GM12878 (cell line): Measurements from ENCODE around the gene PKD1L1. TPM values are rescaled to one million over a fixed set of nuclear protein-coding genes. Genes with fewer than 3 reads are reported as not detected.

Experiments used
- ATAC-seq: fragments of 200-7000 bp; cut with Tn5 transposase; 3 replicates; pipeline ENCODE4 v1.9.1; 2020; ENCODE audit warnings: mild to moderate bottlenecking, moderate library complexity
- BruUV-seq: library from RNA; stranded (reverse); fragments of 400-500 nt; replicated peaks from 2 replicates; lab custom pipeline; 2021; lab: Mats Ljungman, UMichigan
- CTCF ChIA-PET: fragments of 300-600 bp; sonication (Branson Sonifier 250); formaldehyde crosslinking; extraction: SDS; loops from one replicate; lab custom pipeline; 2021; ENCODE audit warnings: inconsistent platforms; lab: Yijun Ruan, JAX
- POLR2A ChIA-PET: fragments of 350-600 bp; formaldehyde crosslinking; extraction: SDS; loops from one replicate; lab custom pipeline; 2021; ENCODE audit warnings: inconsistent platforms; lab: Charles Lee
- RAD21 ChIA-PET: fragments of 300-600 bp; sonication (Branson Sonifier 250); formaldehyde crosslinking; loops from one replicate; lab custom pipeline; 2023; ENCODE audit warnings: antibody characterized with exemption; ENCODE audit not compliant: unreplicated experiment; lab: Charles Lee
- SMC1A ChIA-PET: fragments of 300-600 bp; sonication (Branson Sonifier 250); formaldehyde crosslinking; loops from one replicate; lab custom pipeline; 2023; ENCODE audit not compliant: unreplicated experiment, uncharacterized antibody; lab: Charles Lee
- DNase-seq: peaks from one replicate; pipeline ENCODE4 v3.0.0-alpha.2; 2011; ENCODE audit warnings: low read depth, low spot score
- FAIRE-seq: peaks from 3 replicates; lab custom pipeline; 2011; peaks lifted over from hg19 to GRCh38; lab: Jason Lieb, UNC
- H2AFZ ChIP-seq: 2 replicates; pipeline ENCODE4 v1.6.0; 2011; ENCODE audit warnings: low read depth, low read length, control low read depth; ENCODE audit not compliant: control insufficient read depth
- H3K27ac ChIP-seq: 2 replicates; pipeline ENCODE4 v1.5.1; 2011; ENCODE audit warnings: control low read depth; ENCODE audit not compliant: control insufficient read depth, insufficient read depth
- H3K27me3 ChIP-seq, 2 experiments: replicated peaks in 1 of 2; 2 replicates each; pipeline versions ENCODE4 v1.6.0 to v1.6.1; 2011; ENCODE audit warnings: low read length in 1 of 2; ENCODE audit not compliant: control insufficient read depth in 2 of 2, insufficient read depth in 2 of 2
- H3K36me3 ChIP-seq, 2 experiments: 2 replicates each; pipeline ENCODE4 v1.5.1; 2011; ENCODE audit warnings: low read length in 1 of 2; ENCODE audit not compliant: control insufficient read depth in 2 of 2, insufficient read depth in 2 of 2
- H3K4me1 ChIP-seq: 2 replicates; pipeline ENCODE4 v1.6.1; 2011; ENCODE audit warnings: mild to moderate bottlenecking, low read length, moderate library complexity, mixed read lengths; ENCODE audit not compliant: control insufficient read depth, insufficient read depth
- H3K4me2 ChIP-seq: 2 replicates; pipeline ENCODE4 v1.6.0; 2011; ENCODE audit warnings: control low read depth; ENCODE audit not compliant: control insufficient read depth, insufficient read depth
- H3K4me3 ChIP-seq: fragments of 200-600 bp; sonication (generic); 2 replicates; pipeline ENCODE4 v1.5.1; 2016
- H3K79me2 ChIP-seq: 2 replicates; pipeline ENCODE4 v1.6.0; 2011; ENCODE audit warnings: low read length; ENCODE audit not compliant: control insufficient read depth, insufficient read depth
- H3K9ac ChIP-seq: 2 replicates; pipeline ENCODE4 v1.8.0; 2011; ENCODE audit warnings: low read length, control low read depth, mixed read lengths; ENCODE audit not compliant: control insufficient read depth, insufficient read depth
- H3K9me3 ChIP-seq: replicated peaks from 3 replicates; pipeline ENCODE4 v1.5.1; 2011; ENCODE audit warnings: mild to moderate bottlenecking, low read length; ENCODE audit not compliant: control insufficient read depth, insufficient read depth
- H4K20me1 ChIP-seq: 2 replicates; pipeline ENCODE4 v1.6.0; 2011; ENCODE audit not compliant: control insufficient read depth, insufficient read depth
- CREB1 ChIP-seq: IDR thresholded peaks from 2 replicates; pipeline ENCODE4 v1.6.1; 2012; ENCODE audit warnings: low read depth, mild to moderate bottlenecking, inconsistent platforms
- EZH2 ChIP-seq: IDR thresholded peaks from 2 replicates; pipeline ENCODE4 v1.6.1; 2012; ENCODE audit warnings: low read depth, mild to moderate bottlenecking, control low read depth, inconsistent platforms, low read length, borderline replicate concordance; ENCODE audit not compliant: control insufficient read depth
- KDM1A ChIP-seq: fragments of 200-600 bp; sonication (generic); IDR thresholded peaks from 2 replicates; pipeline ENCODE4 v1.6.1; 2016; ENCODE audit warnings: borderline replicate concordance
- RAD21 ChIP-seq: IDR thresholded peaks from 2 replicates; pipeline ENCODE4 v1.6.1; 2011; ENCODE audit warnings: mild to moderate bottlenecking, low read depth, low read length, moderate library complexity; ENCODE audit not compliant: insufficient read depth
- SMC3 ChIP-seq: IDR thresholded peaks from 2 replicates; pipeline ENCODE4 v1.6.1; 2011; ENCODE audit warnings: low read length, improper control_type of control experiment, borderline replicate concordance
- WGBS: methylation state at CpG from one replicate; pipeline ENCODE4 v1.1.6; 2016; ENCODE audit warnings: low lambda C conversion rate; ENCODE audit not compliant: insufficient replicate concordance, insufficient coverage; ENCODE audit errors: missing lambda C conversion rate; 5-methylcytosine and 5-hydroxymethylcytosine counted together
- in situ Hi-C: fragments of 300-500 bp; cut with MboI; formaldehyde crosslinking; loops from 9 replicates; pipeline ENCODE4 v1.14.3; 2018; ENCODE audit warnings: mixed read lengths
- intact Hi-C: fragments of 100-400 bp; cut with micrococcal nuclease; formaldehyde crosslinking; loops from one replicate; pipeline ENCODE4 v1.14.2; 2022; ENCODE audit not compliant: unreplicated experiment
- polyA plus RNA-seq, 11 experiments: library from polyadenylated mRNA; depleted of rRNA in 4 of 11; unstranded in 6 of 11; stranded (reverse) in 5 of 11; fragments of >200 nt; fragmentation: Nextera tagmentation in 4 of 11; fragmentation: Illumina TruSeq in 1 of 11; extraction: Ambion mirVana in 4 of 11; extraction: Trizol in 1 of 11; gene quantifications; 1 replicate in 1 of 11; 2 replicates in 10 of 11; pipeline versions ENCODE4 v1.2.1 to v1.2.3, GENCODE V29; 2011 to 2016; ENCODE audit warnings: inconsistent platforms in 2 of 11, missing spikeins in 2 of 11, low read depth in 1 of 11
- total RNA-seq, 4 experiments: library from RNA; depleted of rRNA in 3 of 4; stranded (reverse); fragments of >200 nt in 3 of 4; fragmentation: Illumina TruSeq in 1 of 4; extraction: Trizol in 1 of 4; gene quantifications; 2 replicates each; pipeline versions ENCODE4 v1.2.1 to v1.2.3, GENCODE V29; 2013 to 2021
- TF ChIP-seq, protein P1 (sequence below), 3 experiments: IDR thresholded peaks in 2 of 3; conservative IDR thresholded peaks in 1 of 3; 2 replicates each; pipeline ENCODE4 v1.5.1; 2011; ENCODE audit warnings: low read depth in 3 of 3, low read length in 3 of 3, mild to moderate bottlenecking in 3 of 3, control low read depth in 2 of 3, moderate library complexity in 2 of 3, inconsistent platforms in 1 of 3, mixed read lengths in 1 of 3; ENCODE audit not compliant: control insufficient read depth in 2 of 3, insufficient read depth in 1 of 3; ENCODE audit errors: extremely low read depth in 1 of 3

Gene PKD1L1
- total and polyA plus RNA-seq, 10 of the 15 experiments (the other 5 are each of a cell fraction or from before 2014, with no cell fraction given): under 0.01 to 0.05 (median 0.02) TPM; not detected in 3

DNA sequence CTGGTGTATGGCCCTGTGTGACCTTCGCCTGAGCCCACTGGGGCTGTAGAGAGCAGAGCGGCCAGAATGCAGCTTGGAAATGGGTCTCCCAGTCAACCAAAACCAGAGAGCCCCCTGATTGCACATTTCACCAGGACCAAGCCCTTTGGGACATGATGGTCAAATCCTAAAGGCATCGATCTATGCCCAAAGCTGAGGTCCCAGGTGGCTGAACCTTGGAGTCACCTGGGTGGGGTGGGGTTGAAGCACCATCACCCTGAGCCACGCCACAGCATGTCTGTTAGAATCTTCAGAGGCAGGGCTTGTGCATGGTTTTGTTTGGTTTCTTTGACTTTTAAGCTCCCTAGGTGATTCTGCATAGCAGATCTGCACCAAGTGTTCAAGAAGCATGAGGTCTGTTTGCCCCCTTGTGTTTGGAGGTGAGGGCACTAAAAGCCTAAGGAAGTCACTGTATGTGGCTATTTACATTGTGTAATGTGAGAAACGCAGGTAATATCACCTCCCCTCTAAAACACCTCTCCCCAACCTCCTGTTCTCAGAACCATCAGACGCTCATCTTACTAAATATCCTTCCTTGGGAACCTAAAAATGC lies 9.6 kb downstream of the PKD1L1 start:
- FAIRE-seq: no peak
- Histone ChIP-seq H3K27me3 (peaks cover 0 to 1% of the 10 kb centered on the region in 2 experiments; a peak in 2 of 4 replicates), H3K4me3 (no peak overlapping the region; the same call in 1 of the 2 replicates), H3K9me3 (no peaks in the 10 kb centered on the region)
- 48% methylated on average over 6 of the region's 6 CpGs for WGBS
- in situ Hi-C loops: loop anchor here (25.0 kb wide), 1 partner anchor 1824 kb away; the partner anchor contains the start of gene VWC2
- RAD21 ChIA-PET: interaction anchor here (0.9 to 3.0 kb wide), 4 partner anchors 9 to 672 kb away, joined by 3 to 17 read pairs (median 7); no protein-coding TSS in a partner anchor
- peak; percentile 23; the same call in 1 of the 2 replicates for TF ChIP-seq SMC3
- no peak for TF ChIP-seq EZH2
- TF ChIP-seq, protein P1, sequence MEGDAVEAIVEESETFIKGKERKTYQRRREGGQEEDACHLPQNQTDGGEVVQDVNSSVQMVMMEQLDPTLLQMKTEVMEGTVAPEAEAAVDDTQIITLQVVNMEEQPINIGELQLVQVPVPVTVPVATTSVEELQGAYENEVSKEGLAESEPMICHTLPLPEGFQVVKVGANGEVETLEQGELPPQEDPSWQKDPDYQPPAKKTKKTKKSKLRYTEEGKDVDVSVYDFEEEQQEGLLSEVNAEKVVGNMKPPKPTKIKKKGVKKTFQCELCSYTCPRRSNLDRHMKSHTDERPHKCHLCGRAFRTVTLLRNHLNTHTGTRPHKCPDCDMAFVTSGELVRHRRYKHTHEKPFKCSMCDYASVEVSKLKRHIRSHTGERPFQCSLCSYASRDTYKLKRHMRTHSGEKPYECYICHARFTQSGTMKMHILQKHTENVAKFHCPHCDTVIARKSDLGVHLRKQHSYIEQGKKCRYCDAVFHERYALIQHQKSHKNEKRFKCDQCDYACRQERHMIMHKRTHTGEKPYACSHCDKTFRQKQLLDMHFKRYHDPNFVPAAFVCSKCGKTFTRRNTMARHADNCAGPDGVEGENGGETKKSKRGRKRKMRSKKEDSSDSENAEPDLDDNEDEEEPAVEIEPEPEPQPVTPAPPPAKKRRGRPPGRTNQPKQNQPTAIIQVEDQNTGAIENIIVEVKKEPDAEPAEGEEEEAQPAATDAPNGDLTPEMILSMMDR (IDR thresholded peaks at IDR 0.05 in 2 of 3, conservative IDR thresholded peaks at IDR 0.05 in 1 of 3; ENCODE audit: control insufficient read depth in 2 of 3, extremely low read depth in 1 of 3, insufficient read depth in 1 of 3, low read depth in 3 of 3, low read length in 3 of 3): peak in 2 of 3 experiments; percentile 15 to 35; a peak in 1 of 6 replicates
- no peak for TF ChIP-seq KDM1A
- TF ChIP-seq RAD21: peak; percentile 64
- TF ChIP-seq CREB1: peak; percentile 0; the same call in 1 of the 2 replicates
- TF ChIP-seq, all 136 proteins: peak for 4
- no peak overlapping the region for H3K9ac ChIP-seq
- ATAC-seq (0 out of 3 replicates have a peak, but pooled peaks have one; percentile 3), DNase-seq (no peak)
- no peaks in the 10 kb centered on the region for H3K36me3 ChIP-seq
- peak overlapping the region; percentile 92 for H3K4me2 ChIP-seq
- peaks cover 28% of the 10 kb centered on the region for H3K4me1 ChIP-seq
- no peaks in the 10 kb centered on the region for H4K20me1 ChIP-seq
- H2AFZ ChIP-seq: no peak overlapping the region
- no peaks in the 10 kb centered on the region for H3K79me2 ChIP-seq
- SMC1A ChIA-PET: interaction anchor here (0.9 to 2.4 kb wide), 5 partner anchors 10 to 171 kb away, joined by 3 to 13 read pairs (median 3); partner anchors contain the start of gene PKD1L1
- peak overlapping the region; percentile 68; the same call in 1 of the 2 replicates for H3K27ac ChIP-seq
- intact Hi-C loops: loop anchor here (1.0 to 5.0 kb wide), 3 partner anchors 147 to 672 kb away; no protein-coding TSS in a partner anchor
- CTCF ChIA-PET: interaction anchor here (0.7 to 2.3 kb wide), 14 partner anchors 10 to 672 kb away, joined by 3 to 11 read pairs (median 4); partner anchors contain the start of gene PKD1L1
- POLR2A ChIA-PET: no interaction called here
- BruUV-seq: no TSS peak
